ENCODE results near the gene MEST.

GRCh38 chr7:130473876-130474275 is 18.0 kb upstream of the MEST start:
- TF ChIP-seq POLR2A (IDR thresholded peaks at IDR 0.05), result no peak
- TF ChIP-seq CTCF (IDR thresholded peaks at IDR 0.05), result no peak
